Mesothelial cell of epicardium (in vitro differentiated cells): Measurements from ENCODE around the gene LRRC75A. TPM values are rescaled to one million over a fixed set of nuclear protein-coding genes. Genes with fewer than 3 reads are reported as not detected.

Experiments
- DNase-seq, 2 experiments: peaks; one replicate each; pipeline ENCODE4 v3.0.0; 2021; ENCODE audit warnings: low spot score in 2 of 2; ENCODE audit not compliant: unreplicated experiment in 2 of 2
- H3K27ac Mint-ChIP-seq: 2 replicates; pipeline ENCODE4 v1.8.0; 2021; ENCODE audit warnings: mixed read lengths
- H3K27me3 Mint-ChIP-seq: 2 replicates; pipeline ENCODE4 v1.8.0; 2021; ENCODE audit warnings: low read depth, mixed read lengths
- H3K36me3 Mint-ChIP-seq: 2 replicates; pipeline ENCODE4 v1.8.0; 2021; ENCODE audit warnings: mixed read lengths
- H3K4me1 Mint-ChIP-seq: 2 replicates; pipeline ENCODE4 v1.8.0; 2021; ENCODE audit warnings: mixed read lengths
- H3K4me3 Mint-ChIP-seq: 2 replicates; pipeline ENCODE4 v1.8.0; 2021; ENCODE audit warnings: mild to moderate bottlenecking, moderate library complexity, mixed read lengths
- H3K9me3 Mint-ChIP-seq: 2 replicates; pipeline ENCODE4 v1.8.0; 2021; ENCODE audit warnings: mixed read lengths
- total RNA-seq: library from RNA; stranded (reverse); gene quantifications from 3 replicates; pipeline ENCODE4 v1.2.1, GENCODE V29; 2021
- TF ChIP-seq, protein P1 (sequence below): fragments of 200-600 bp; sonication (generic); IDR thresholded peaks from one replicate; pipeline ENCODE4 v1.5.0; 2021; ENCODE audit warnings: antibody characterized with exemption; ENCODE audit not compliant: unreplicated experiment

Gene LRRC75A
- total RNA-seq, 1 donor from 2014 or later, result 4.0 TPM

DNA sequence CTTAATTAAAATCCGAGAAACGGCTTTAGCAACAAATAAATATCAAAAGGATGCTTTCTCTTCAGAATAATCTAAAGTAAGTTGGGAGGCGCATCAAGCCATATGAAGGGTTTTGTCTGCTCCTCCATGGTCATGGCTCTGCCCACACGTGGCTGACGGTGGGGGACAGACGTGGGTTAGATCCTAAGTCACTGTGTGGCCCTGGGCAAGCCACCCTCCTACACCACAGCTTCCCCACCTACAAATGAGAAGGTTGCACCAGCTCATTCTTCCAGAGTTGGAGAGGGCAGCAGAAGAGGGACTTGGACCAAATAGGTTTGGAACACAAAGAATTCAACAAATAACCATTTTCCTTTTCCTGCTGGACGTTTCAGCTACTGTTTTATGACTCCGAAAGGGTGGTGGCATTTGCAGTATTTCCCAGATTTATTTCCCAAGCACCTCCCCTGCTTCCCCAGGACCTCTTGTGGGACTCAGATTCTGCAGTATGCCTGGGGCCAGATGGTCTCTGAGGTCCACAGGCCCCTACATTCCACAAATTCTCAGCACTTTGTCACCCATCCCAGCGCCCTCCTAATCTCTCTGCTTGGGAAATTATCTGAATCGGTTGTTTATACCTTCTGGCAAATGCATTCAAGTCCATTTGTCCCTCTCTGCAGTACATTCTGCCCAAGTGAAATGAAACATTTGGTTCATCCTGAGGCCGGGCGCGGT, 17.8 kb downstream of the LRRC75A start:
- Mint-ChIP-seq H3K4me3 (no peak overlapping the region), H3K27me3 (no peaks in the 10 kb centered on the region), H3K9me3 (no peaks in the 10 kb centered on the region), H3K4me1 (peaks cover 24% of the 10 kb centered on the region), H3K36me3 (peaks cover 2% of the 10 kb centered on the region), H3K27ac (peak overlapping the region; percentile 44)
- DNase-seq, result no peak
- TF ChIP-seq, protein P1, sequence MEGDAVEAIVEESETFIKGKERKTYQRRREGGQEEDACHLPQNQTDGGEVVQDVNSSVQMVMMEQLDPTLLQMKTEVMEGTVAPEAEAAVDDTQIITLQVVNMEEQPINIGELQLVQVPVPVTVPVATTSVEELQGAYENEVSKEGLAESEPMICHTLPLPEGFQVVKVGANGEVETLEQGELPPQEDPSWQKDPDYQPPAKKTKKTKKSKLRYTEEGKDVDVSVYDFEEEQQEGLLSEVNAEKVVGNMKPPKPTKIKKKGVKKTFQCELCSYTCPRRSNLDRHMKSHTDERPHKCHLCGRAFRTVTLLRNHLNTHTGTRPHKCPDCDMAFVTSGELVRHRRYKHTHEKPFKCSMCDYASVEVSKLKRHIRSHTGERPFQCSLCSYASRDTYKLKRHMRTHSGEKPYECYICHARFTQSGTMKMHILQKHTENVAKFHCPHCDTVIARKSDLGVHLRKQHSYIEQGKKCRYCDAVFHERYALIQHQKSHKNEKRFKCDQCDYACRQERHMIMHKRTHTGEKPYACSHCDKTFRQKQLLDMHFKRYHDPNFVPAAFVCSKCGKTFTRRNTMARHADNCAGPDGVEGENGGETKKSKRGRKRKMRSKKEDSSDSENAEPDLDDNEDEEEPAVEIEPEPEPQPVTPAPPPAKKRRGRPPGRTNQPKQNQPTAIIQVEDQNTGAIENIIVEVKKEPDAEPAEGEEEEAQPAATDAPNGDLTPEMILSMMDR, result no peak

DNA sequence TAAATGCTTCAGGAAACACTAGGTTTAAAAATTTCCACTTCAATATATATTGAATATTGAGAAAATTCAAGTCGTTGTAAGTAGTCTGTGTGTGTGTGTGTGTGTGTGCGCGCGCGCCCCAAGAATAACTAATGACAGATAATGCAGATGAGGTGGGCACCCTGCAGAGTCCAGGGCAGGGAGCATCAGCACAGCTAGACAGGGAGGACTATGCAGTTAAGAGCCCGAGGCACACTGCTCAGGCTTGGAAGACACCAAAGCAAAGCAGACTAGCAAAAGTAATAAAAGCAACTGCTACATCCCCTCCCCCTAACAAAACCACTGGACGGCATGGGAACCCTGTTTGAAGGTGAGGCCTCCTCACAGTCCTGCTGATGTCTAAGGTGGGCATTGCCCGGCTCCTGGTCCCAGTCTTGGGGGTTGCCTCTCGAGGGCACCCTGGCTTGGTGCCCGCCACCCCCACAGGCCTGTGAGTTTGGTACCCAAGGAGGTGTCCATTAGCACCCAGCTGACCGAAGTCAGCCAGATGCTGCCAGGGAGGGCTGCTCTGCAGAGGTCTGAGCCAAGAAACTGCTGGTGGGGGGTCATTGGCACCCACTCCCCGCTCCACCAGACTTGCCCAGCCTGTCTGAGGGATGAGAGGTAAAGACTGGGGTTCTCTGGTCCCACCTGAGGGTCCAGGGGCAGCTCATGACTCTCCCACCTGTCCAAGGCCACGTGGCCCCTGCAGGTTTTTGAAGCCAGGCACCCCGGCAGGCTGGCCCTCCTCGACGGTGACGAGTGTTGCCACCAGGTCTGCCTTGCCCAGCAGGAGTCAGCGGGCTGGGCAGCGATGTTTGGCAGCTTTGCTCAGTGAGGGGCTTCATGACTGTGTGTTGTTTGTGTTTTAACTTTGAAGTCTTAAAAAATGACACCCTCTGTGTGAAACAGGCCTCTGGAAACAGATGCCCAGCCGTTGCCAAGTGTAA, 18.7 kb downstream of the LRRC75A start:
- Mint-ChIP-seq H3K4me1 (peaks cover 24% of the 10 kb centered on the region), H3K4me3 (no peak overlapping the region), H3K27ac (no peak overlapping the region), H3K36me3 (peaks cover 2% of the 10 kb centered on the region), H3K9me3 (no peaks in the 10 kb centered on the region), H3K27me3 (no peaks in the 10 kb centered on the region)
- TF ChIP-seq, protein P1, result no peak
- no peak for DNase-seq

DNA sequence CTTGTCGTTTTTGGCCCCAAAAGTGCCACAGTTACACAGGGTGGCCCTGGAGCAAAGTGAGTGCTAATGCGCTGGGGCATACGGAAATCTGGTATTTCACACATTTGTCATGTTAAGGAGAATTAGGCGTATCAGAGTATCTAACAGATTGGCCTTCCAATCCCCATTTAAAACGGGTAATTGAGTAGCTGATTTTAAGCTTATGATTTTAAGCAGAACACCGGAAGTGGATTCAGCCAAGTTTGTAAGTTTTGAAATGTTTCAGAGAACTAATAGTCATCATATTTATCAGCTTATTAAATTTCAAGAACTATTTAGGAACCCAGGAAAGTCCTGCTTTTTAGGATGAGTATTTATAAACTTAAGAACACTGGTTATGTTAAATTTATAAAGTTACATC, 19.5 kb downstream of the LRRC75A start:
- Mint-ChIP-seq H3K4me3 (no peak overlapping the region), H3K27me3 (no peaks in the 10 kb centered on the region), H3K9me3 (no peaks in the 10 kb centered on the region), H3K4me1 (peaks cover 24% of the 10 kb centered on the region), H3K36me3 (peaks cover 2% of the 10 kb centered on the region), H3K27ac (no peak overlapping the region)
- no peak for DNase-seq
- TF ChIP-seq, protein P1, result no peak

DNA sequence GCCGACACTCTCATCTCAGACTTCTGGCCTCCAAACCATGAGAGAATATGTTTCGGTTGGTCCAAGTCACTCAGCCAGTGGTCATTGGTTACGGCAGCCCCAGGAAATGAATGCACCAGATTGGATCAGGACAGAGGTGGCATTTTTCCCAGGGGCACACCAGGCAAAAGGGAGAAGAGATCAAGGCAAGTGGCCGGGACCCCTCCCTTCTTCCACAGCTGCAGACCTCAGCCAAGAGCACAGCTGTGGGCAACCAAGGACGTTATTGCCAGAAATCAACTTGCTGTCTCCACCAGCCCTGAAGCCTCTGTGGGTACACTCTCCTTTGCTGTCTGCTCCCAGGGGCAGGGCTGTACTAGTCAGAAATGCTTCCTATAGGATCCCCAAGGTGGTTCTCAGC, 20.7 kb downstream of the LRRC75A start:
- Mint-ChIP-seq H3K27ac (no peak overlapping the region), H3K27me3 (no peaks in the 10 kb centered on the region), H3K9me3 (no peaks in the 10 kb centered on the region), H3K4me1 (peaks cover 19% of the 10 kb centered on the region), H3K4me3 (no peak overlapping the region), H3K36me3 (peaks cover 2% of the 10 kb centered on the region)
- no peak for DNase-seq
- TF ChIP-seq, protein P1, result no peak

DNA sequence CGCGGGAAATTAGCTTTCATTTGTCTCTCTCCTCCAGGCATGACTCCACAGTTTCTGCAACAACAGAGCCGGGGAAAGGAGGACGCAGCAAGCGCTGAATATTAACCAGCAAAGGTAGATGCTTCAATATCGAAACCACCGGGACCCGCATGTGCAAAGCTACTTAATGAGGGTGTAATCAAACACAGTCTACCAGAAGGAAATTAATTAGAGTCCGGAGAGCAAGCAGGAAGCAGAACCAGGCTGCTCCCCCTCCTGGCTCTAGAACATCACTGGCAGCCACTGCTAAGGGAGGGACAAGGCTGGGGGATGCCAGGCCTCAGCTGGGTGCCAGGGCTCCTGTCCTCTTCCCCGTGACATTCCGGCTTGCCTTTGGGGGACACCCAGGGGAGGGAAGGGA, 21.7 kb downstream of the LRRC75A start:
- peaks cover 2% of the 10 kb centered on the region for H3K36me3 Mint-ChIP-seq
- no peaks in the 10 kb centered on the region for H3K9me3 Mint-ChIP-seq
- DNase-seq, result no peak
- no peaks in the 10 kb centered on the region for H3K27me3 Mint-ChIP-seq
- TF ChIP-seq, protein P1, result no peak
- H3K4me1 Mint-ChIP-seq, result peaks cover 19% of the 10 kb centered on the region
- peak overlapping the region; percentile 26 for H3K27ac Mint-ChIP-seq
- no peak overlapping the region for H3K4me3 Mint-ChIP-seq
